ENCODE measurements around the gene COL4A5.
"Not testable (repeated sequence)": the region's sequence is repeated elsewhere in the genome, so short reads cannot be mapped to it uniquely, and the experiment has no call there.

Gene COL4A5

DNA sequence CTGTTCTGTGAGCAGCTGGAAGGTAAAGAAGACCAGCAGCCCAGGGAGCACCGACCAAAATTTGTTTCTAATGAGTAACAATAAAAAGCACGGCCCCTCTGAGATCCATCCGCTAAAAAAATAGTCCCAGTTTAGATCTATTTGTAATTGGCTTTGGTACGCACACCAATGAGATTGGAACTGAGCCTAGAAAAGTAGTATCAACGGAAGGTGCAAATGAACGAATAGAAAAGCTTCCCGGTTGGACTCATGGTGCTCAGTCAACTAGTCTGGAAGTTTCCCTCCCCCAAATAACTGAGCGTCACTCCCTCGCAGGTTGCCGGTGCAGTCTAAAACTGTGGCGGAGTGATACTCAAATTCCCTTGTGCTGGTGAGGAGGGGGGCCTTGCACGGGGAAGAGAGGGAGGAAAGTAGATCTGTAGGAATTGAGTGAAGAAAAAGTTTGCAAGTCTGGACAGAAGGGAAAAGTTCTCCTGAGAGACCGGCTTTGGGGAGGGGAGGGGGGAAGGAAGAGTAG is at the start of gene COL4A5:
TSS of gene COL4A5 (plus strand) at position 413 of the 517 bp plus-strand sequence. CDS start 288 bp downstream, outside the sequence.
- no peak for DNase-seq

- not testable (repeated sequence) for DNase-seq
Observed at GRCh38 chrX:108390976-108391717, 48.5 kb upstream of the COL4A5 start.

GRCh38 chrX:108396188-108396891 is 43.3 kb upstream of the COL4A5 start:
- DNase-seq = no peak

- no peak for DNase-seq
Observed at GRCh38 chrX:108396986-108397385, 42.7 kb upstream of the COL4A5 start.

- no peak for DNase-seq
Observed at GRCh38 chrX:108397627-108398391, 41.8 kb upstream of the COL4A5 start.

- DNase-seq = no peak
Observed at GRCh38 chrX:108399418-108400165, 40.0 kb upstream of the COL4A5 start.

DNA sequence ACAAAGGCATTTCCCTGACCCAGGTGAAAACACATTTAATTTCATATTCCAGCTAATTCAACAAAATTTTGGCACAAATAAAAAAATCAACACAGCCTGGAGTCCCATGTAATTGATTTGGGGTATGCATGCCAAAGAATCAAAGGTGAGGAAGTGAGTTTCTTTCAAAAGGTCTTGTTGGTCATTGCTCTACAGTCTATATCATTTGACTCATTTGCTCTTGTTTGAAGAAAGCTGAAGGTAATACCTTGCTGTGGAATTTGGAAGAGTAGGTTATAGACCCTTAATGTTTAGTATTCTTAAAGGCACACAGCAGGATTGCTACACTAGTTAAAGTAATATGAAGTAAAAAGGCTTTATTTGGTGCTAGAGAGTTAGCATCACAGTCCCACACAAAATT is 26.9 kb upstream of the COL4A5 start:
- no peak for DNase-seq

- DNase-seq = no peak
Observed at GRCh38 chrX:108415146-108415545, 24.5 kb upstream of the COL4A5 start.

- no peak for DNase-seq
Observed at GRCh38 chrX:108415891-108416290, 23.7 kb upstream of the COL4A5 start.

- DNase-seq = no peak
Observed at GRCh38 chrX:108417257-108417656, 22.4 kb upstream of the COL4A5 start.

- DNase-seq = no peak
Observed at GRCh38 chrX:108419401-108419800, 20.2 kb upstream of the COL4A5 start.

DNA sequence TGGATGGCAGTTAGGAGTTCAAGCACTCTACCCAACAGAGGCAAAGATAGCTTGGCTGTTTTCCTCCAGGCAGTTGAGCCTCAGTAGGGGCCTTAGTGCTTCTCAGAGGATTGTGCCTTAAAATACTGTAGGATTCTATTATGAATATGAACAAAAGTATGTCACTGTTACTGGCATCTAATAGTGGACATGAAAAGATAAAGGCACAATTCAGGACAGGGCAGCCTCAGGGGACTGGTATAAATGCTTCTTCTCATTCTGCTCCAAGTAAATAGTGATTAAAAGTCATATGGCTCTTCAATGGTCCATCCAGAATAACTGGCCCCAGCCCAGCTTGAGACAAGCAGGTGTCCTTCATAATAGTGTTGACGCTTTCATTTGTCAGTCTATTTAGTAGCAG is 19.2 kb upstream of the COL4A5 start:
- no peak for DNase-seq

- no peak for DNase-seq
Observed at GRCh38 chrX:108426262-108426661, 13.4 kb upstream of the COL4A5 start.

GRCh38 chrX:108435261-108435660 is 4.4 kb upstream of the COL4A5 start:
- DNase-seq = no peak

DNA sequence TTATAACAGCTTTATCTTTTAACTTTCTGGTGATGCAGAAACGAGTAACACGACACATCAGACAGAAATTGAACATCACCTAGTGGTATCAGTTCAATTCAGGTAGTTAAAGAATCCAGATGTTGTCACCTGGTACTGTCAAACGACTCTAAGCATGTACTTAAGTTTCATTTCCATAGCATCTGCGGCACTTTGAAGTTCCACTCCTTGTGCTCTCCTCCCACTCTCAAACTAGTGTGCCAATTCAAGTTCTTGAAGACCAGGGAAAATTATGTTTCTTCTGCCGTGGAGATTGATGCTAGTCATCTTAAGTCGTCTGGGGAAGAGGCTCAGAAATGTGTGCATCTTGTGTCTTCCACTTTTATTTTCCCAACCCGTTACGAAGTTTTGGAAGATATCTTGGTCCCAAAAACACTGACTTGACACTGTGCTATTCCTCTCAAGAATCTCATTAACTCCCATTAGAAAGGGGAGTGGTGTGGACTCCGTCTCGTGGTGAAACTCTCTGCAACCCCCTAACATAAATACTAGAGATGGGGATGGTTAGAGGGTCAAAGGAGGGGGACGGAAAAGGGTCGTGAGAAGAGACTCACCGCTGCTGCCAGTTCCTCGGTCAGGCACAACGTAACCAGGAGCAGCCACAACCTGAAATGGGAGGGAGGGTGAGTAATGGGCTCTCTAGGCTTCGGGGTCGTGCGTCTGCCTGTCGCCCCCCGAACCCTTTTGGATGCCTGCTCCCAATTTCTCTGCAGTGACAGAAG is 2.1 kb upstream of the COL4A5 start:
- DNase-seq = no peak

- DNase-seq = no peak
Observed at GRCh38 chrX:108438110-108438623, 1.5 kb upstream of the COL4A5 start, which contains the start of gene COL4A6. Gene COL4A6, minus strand, starts transcription at chrX:108438422. Its CDS starts 226 bp downstream, at chrX:108438196.

GRCh38 chrX:108439961-108440696 is 491 bp downstream of the COL4A5 start:
- DNase-seq = no peak

DNA sequence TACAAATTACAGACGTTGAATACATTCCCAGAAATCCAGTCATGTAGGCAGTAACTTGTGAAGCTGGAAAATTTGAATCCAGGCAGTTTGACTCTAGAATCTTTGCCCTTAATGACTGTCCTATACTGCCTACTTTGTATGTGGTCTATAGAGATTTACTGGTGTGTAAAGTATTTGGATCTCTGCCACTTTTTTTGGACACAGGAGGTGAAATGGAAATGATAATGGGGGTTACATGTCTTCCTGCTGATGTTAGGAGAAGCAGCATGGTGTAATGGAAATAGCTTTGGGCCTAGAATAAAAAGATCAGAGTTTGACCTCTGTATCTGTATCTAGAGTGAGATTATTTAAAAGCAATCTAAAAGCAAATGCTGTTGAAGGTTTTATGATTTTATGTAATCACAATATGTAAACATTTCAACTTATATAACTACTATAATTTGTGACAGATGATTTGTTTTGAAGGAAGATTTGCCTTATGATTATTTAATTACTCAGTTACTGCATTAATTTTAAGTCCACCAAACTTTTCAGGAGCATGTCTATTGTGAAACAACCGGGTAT is 3.3 kb downstream of the COL4A5 start:
- DNase-seq = no peak

- no peak for DNase-seq
Observed at GRCh38 chrX:108447303-108447702, 7.7 kb downstream of the COL4A5 start.

GRCh38 chrX:108453841-108454240 is 14.2 kb downstream of the COL4A5 start:
- no peak for DNase-seq
